GM19438 (cell line): ENCODE measurements around the gene BIRC5.
"Not testable (repeated sequence)": the region's sequence is repeated elsewhere in the genome, so short reads cannot be mapped to it uniquely, and the experiment has no call there.

Experiments used
- ATAC-seq: cut with Tn5 transposase; IDR thresholded peaks from one replicate; pipeline ENCODE4 v1.9.1; 2021; ENCODE audit warnings: low read depth; ENCODE audit not compliant: unreplicated experiment

BIRC5 gene

GRCh38 chr17:78237401-78238012 lies 23.5 kb downstream of the BIRC5 start:
- no peak for ATAC-seq

- ATAC-seq, result no peak
These were observed 24.9 kb downstream of the BIRC5 start for GRCh38 chr17:78238823-78239488.

- ATAC-seq, result no peak
These were observed 25.5 kb downstream of the BIRC5 start for GRCh38 chr17:78239489-78239931.

- ATAC-seq, result no peak
These were observed 26.1 kb downstream of the BIRC5 start for GRCh38 chr17:78240012-78240655.

- ATAC-seq, result no peak
These were observed 26.8 kb downstream of the BIRC5 start for GRCh38 chr17:78240839-78241238.

GRCh38 chr17:78241277-78242023 lies 27.4 kb downstream of the BIRC5 start:
- ATAC-seq, result no peak

- peak; percentile 54 for ATAC-seq
These were observed 28.1 kb downstream of the BIRC5 start for GRCh38 chr17:78242024-78242742.

DNA sequence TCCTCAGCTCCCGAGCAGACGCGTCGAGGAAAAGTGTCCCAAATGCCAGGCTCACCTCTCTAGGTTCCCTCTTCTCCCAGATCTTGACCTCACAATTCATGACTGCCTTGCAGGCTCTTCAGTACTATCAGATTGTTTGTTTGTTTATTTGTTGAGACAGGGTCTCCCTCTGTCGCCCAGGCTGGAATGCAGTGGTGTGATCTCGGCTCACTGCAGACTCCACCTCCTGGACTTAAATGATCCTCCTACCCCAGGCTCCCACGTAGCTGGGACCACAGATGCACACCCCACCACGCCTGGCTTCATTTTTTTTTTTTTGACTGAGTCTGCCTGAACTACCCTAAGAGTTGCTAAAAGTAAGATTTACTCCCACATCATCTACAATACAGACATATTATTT lies 33.3 kb downstream of the BIRC5 start:
- ATAC-seq, result no peak

GRCh38 chr17:78248051-78248914 lies 34.2 kb downstream of the BIRC5 start:
- no peak for ATAC-seq

DNA sequence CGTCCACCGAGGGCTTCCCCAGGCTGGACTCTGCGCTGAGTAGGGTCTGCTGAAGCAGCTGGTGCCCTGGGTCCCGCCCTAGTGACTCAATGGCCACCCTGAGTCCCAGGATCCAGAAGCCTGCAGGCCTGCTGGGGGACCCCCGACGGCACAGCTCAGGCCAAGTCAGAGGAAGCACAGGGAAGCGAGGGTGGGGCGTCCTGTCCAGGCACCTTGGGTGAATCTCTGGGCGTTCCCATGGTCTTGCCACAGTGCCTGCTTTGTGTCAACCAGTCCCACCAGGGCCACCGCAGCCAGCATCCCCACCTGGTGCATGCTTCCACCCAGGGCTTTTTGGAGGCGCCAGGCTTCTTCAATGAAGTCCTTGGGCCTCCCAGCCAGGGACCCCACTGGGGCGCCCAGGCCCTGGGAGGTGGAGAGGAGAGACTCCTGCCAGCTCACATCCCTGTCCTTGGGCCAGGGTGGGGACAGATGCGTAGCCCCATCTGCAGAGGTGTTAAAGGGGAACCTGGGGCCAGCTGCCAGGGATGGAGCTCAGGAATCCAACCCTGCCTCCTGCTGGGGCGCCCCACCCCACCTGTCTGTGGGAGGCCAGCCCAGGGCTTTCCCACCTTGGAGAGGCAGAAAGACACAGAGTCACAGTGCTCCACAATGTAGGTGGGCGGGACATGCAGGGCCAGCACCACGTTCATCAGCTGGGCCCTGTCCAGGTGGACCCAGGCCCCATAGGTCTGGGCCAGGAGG lies 35.2 kb downstream of the BIRC5 start:
- no peak for ATAC-seq

DNA sequence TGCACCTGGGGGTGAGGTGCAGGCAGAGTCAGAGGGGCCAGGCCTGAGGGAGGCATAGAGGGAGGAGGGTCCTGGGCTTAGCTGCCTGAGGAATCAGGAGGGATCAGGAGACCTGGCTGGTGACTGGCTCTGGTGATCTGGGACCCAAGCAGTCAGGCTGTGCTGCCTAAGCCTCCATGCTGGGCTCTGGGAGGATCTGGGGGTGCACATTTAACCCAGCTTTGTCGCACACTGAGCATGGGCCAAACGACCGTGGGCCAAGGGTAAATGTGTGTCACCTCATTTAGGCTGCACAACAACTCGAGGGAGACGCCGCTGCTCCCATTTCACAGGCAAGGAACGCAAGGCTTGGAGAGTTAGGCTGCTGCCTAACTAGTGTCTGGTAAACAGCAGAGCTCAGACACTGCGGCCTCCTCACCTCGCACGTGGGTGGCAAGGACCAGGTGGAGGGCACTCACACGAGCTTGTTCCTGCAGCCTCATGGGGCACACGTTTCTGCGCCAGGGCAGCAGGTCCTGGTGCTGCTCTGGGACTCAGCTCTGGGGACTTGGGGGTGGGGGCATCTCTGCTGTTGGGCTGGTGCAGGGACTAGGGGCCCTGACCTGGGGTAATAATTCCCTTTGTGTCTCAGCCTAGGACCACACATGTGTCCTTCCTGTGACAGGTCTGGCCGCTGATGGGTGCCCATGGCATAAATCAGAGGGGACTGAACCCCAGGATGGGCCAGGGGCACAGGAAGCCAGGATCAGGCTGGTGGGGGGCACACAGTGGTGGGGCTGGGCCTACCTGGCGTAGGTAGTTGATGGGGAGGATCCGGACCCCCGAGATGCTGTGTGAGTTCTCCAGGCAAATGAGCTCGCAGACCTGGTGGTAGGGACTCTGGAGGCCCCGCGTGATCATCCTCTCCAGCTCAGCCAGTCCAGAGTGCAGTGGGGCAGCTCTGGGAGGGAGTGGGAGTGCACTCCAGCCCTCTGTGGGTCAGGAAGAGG lies 36.1 kb downstream of the BIRC5 start:
- ATAC-seq, result no peak

GRCh38 chr17:78250891-78251772 lies 37.1 kb downstream of the BIRC5 start:
- peak; percentile 44 for ATAC-seq

DNA sequence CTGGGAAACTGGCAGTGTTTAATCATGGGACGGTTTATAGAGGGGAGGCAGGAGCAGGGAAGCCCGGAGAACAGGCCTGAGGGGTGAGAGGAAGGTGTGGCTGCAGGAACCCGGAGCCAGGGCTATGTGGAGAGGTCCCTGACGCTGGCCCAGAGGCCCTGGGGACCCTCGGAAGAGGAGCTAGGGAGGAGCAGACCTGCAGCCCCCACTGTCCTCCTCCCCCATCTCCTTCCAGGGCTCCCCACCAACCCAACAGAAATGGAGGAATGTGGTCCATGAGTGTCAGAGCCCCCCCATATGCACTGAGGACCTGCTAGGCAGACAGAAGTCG lies 37.7 kb downstream of the BIRC5 start:
- ATAC-seq, result no peak

DNA sequence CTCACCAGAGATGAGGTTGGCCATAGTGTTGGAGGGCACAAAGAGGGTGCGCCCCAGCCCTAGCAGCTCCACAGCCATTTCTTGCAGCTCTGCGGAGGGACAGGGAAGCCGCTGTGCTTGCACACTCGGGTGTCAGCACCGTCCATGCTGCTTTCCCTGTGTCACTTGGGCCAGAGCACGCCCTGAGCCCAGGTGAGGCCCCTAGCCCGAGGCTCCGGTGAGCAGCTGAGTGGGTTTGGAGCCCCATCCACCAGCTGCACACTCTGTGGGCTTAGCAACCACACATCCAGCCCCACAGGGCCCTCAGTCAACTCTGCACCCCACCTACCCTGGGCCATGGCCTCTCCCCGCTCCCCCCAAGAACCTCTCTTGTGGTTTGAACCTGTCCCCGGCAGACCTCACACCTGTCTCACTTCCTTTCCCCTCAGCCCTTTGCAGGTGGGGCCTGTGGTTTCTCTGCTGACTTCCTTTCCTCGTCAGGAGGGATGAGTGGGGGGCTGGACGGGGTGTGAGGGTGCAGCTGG lies 38.1 kb downstream of the BIRC5 start:
- ATAC-seq, result no peak

- ATAC-seq, result no peak
These were observed 38.9 kb downstream of the BIRC5 start for GRCh38 chr17:78252701-78253635.

- not testable (repeated sequence) for ATAC-seq
These were observed 39.5 kb downstream of the BIRC5 start for GRCh38 chr17:78253636-78253945.
